HuH-7 (cell line): Measurements from ENCODE around the gene ZNF653.
"Not testable (repeated sequence)": the region's sequence is repeated elsewhere in the genome, so short reads cannot be mapped to it uniquely, and the experiment has no call there.

Experiments used
- DNase-seq: peaks from one replicate; pipeline ENCODE4 v3.0.0; 2011; ENCODE audit warnings: low spot score

The ZNF653 gene

GRCh38 chr19:11480715-11481533 is 24.7 kb downstream of the ZNF653 start, which contains the start of gene ELAVL3:
ELAVL3 (minus strand) TSS chr19:11481046; CDS start chr19:11480608, 438 bp downstream.
- DNase-seq = no peak

- no peak for DNase-seq
Observed at GRCh38 chr19:11479898-11480714, 25.5 kb downstream of the ZNF653 start.

- DNase-seq = no peak
Observed at GRCh38 chr19:11479090-11479897, 26.3 kb downstream of the ZNF653 start.

- DNase-seq = no peak
Observed at GRCh38 chr19:11478167-11479089, 27.2 kb downstream of the ZNF653 start.

GRCh38 chr19:11475861-11476260 is 29.8 kb downstream of the ZNF653 start:
- no peak for DNase-seq

GRCh38 chr19:11475343-11475742 is 30.3 kb downstream of the ZNF653 start:
- DNase-seq = not testable (repeated sequence)

GRCh38 chr19:11473725-11474124 is 31.9 kb downstream of the ZNF653 start:
- DNase-seq = no peak

GRCh38 chr19:11468266-11468845 is 37.3 kb downstream of the ZNF653 start:
- DNase-seq = not testable (repeated sequence)

GRCh38 chr19:11465600-11465999 is 40.0 kb downstream of the ZNF653 start:
- DNase-seq = no peak

GRCh38 chr19:11464333-11465265 is 41.0 kb downstream of the ZNF653 start:
- DNase-seq = no peak

- DNase-seq = no peak
Observed at GRCh38 chr19:11463391-11463790, 42.2 kb downstream of the ZNF653 start.

- DNase-seq = no peak
Observed at GRCh38 chr19:11461453-11461852, 44.2 kb downstream of the ZNF653 start.

- DNase-seq = no peak
Observed at GRCh38 chr19:11460207-11460606, 45.4 kb downstream of the ZNF653 start.

- DNase-seq = not testable (repeated sequence)
Observed at GRCh38 chr19:11458912-11459311, 46.7 kb downstream of the ZNF653 start.

- no peak for DNase-seq
Observed at GRCh38 chr19:11458236-11458900, 47.3 kb downstream of the ZNF653 start.

- no peak for DNase-seq
Observed at GRCh38 chr19:11457831-11458230, 47.8 kb downstream of the ZNF653 start.

- no peak for DNase-seq
Observed at GRCh38 chr19:11457115-11457514, 48.5 kb downstream of the ZNF653 start.

- DNase-seq = no peak
Observed at GRCh38 chr19:11456659-11457058, 49.0 kb downstream of the ZNF653 start.

GRCh38 chr19:11455233-11455554 is 50.4 kb downstream of the ZNF653 start:
- DNase-seq = not testable (repeated sequence)
